ENCODE data around the gene KIF1A.

DNA sequence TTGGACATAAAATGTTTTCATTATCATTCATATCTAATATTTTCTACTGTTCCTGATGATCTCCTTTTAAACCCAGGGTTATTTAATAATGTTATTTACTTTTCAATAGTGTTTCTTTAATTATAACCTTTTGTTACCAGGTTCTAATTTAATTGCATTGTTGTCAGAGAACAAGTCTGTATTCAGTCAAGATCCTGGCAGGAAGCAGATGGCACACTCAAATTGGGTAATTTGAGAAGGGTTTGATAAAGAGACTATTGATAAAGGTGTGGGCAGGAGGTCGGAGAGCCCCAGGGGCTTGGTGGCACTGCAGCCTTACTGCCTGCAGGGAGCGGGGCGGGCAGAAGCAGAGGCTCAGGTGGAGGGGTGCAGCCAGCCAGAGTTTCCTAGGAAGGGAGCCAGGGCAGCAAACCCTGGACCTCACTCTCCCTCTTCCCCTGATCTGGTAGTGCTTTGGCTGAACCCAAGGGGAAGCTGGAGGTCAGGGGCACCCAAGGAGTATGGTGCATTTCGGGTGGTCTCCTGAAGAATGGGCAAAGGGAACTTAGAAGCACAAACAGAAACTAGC, 2.3 kb upstream of the KIF1A start:
- TF ChIP-seq, protein P1, sequence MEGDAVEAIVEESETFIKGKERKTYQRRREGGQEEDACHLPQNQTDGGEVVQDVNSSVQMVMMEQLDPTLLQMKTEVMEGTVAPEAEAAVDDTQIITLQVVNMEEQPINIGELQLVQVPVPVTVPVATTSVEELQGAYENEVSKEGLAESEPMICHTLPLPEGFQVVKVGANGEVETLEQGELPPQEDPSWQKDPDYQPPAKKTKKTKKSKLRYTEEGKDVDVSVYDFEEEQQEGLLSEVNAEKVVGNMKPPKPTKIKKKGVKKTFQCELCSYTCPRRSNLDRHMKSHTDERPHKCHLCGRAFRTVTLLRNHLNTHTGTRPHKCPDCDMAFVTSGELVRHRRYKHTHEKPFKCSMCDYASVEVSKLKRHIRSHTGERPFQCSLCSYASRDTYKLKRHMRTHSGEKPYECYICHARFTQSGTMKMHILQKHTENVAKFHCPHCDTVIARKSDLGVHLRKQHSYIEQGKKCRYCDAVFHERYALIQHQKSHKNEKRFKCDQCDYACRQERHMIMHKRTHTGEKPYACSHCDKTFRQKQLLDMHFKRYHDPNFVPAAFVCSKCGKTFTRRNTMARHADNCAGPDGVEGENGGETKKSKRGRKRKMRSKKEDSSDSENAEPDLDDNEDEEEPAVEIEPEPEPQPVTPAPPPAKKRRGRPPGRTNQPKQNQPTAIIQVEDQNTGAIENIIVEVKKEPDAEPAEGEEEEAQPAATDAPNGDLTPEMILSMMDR (IDR thresholded peaks at IDR 0.05; ENCODE audit: insufficient read depth, low read length) = no peak
- TF ChIP-seq POLR2AphosphoS5 (IDR thresholded peaks at IDR 0.05; ENCODE audit: low read depth) = no peak

Measured in HL-60 (cell line).